ENCODE results near the gene FPR1.

Gene FPR1

DNA sequence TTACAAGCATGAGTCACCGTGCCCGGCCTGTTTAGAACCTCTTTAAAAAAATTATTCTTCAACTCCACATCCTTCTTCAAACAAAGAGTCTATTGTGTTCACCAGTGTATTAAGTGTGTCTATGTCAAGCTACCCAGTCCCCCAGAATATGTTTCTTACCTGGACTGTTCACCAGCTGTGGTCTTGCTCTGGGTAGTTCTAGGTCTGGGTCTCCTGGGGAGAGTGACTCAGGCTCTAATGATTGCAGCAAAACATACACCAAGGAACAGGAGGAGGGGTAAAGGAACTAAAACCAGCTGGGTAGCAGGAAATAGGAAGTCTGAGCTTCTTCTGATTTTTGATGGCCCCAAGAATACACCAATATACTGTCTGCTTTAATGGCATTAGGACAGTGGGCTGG is at the start of gene FPR1:
Gene FPR1, minus strand, starts transcription at position 224 of the 400 bp plus-strand sequence. CDS start 4,884 bp downstream, outside the sequence.
- DNase-seq (ENCODE audit: low spot score): no peak

- peak; percentile 15 for DNase-seq (ENCODE audit: low spot score)
Measured at GRCh38 chr19:51800473-51801244, 49.0 kb upstream of the FPR1 start.

GRCh38 chr19:51799774-51800472 is 48.2 kb upstream of the FPR1 start:
- no peak for DNase-seq (ENCODE audit: low spot score)

- DNase-seq (ENCODE audit: low spot score): peak; percentile 86
Measured at GRCh38 chr19:51799034-51799773, 47.5 kb upstream of the FPR1 start.

DNA sequence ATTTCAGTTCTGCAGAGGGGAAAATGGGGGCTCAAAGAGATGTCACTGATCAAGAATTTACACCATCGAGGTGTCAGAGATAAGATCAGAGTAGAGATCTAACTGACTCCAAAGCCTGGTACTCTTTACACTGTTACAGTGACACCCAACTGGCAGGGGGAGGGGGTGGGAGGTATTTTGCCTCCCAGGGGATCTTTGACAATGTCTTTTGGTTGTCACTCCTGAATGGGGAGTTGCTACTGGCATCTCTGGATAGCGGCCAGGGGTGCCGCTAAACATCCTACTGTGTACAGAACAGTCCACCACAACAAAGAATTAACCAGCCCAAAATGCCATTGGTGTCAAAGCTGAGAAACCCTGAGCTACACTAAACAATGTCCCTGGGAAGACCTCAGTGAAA is 46.4 kb upstream of the FPR1 start:
- no peak for DNase-seq (ENCODE audit: low spot score)

DNA sequence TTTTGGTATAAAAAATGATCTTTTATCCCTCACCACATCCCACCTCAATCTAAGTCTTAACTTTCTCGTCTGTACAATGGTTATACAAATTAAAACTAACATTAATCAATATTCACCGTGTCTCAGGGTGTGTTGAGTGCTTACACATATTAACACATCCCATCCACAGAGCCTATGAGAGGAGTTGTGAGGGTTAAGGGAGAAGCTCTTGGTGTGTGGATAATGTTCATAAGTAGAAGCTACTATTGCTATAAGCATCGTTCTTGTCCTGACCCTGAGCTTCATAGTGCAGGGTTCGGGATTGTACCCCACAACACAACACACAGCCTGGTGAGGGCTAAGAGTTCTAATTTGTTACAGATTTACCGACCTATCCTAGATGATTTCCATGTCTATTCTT is 45.8 kb upstream of the FPR1 start:
- DNase-seq (ENCODE audit: low spot score): no peak

DNA sequence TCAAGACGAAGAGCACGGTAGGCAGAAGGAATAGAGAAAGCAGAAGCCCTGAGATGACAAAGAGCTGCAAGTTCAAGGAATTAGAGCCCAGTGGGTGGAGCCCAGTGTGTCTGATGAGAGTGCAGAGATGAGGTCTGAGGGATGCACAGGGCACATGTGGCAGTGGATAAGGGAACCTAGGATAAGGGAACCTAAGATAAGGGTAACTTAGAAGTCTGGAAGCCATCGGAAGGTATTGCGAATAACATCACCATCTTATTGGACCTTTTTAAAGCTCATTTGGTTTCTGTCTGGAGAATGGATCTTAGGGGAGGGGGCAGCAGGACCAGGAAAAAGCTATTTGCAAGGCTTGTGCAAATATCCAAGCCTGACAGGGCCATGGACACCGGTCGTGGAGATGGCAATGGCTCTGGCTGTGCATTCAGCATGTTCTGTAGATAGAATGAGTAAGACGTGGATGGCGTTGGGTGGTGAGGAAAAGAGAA is 44.6 kb upstream of the FPR1 start:
- DNase-seq (ENCODE audit: low spot score): no peak

- no peak for DNase-seq (ENCODE audit: low spot score)
Measured at GRCh38 chr19:51794885-51795490, 43.3 kb upstream of the FPR1 start, which contains the start of gene FPR3. Gene FPR3, plus strand, starts transcription at chr19:51795157. Its CDS starts 28,592 bp downstream, at chr19:51823749.

GRCh38 chr19:51793994-51794393 is 42.3 kb upstream of the FPR1 start:
- DNase-seq (ENCODE audit: low spot score): no peak

- no peak for DNase-seq (ENCODE audit: low spot score)
Measured at GRCh38 chr19:51792932-51793331, 41.3 kb upstream of the FPR1 start.

GRCh38 chr19:51789061-51789795 is 37.5 kb upstream of the FPR1 start:
- DNase-seq (ENCODE audit: low spot score): no peak

DNA sequence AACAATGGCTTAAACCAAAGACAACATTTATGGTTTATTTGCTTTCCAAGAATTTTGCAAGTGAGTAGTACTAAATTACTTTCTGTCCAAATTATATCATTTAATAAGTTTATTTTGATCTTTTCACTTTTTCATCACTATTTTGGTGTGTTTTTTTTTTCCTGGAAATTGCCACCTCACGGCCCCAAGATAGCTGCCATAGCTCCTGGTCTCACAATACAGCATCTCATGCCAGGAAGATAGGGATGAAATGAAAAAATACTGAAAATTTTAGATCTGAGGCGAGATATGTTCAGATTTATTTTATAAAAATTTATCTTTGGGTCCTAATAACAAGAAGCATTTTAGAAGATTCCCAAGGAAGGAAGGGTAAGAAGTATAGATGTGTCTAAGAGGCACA is 36.4 kb upstream of the FPR1 start:
- no peak for DNase-seq (ENCODE audit: low spot score)

- no peak for DNase-seq (ENCODE audit: low spot score)
Measured at GRCh38 chr19:51786646-51787494, 35.2 kb upstream of the FPR1 start.

- DNase-seq (ENCODE audit: low spot score): peak; percentile 34
Measured at GRCh38 chr19:51784922-51785690, 33.4 kb upstream of the FPR1 start.

DNA sequence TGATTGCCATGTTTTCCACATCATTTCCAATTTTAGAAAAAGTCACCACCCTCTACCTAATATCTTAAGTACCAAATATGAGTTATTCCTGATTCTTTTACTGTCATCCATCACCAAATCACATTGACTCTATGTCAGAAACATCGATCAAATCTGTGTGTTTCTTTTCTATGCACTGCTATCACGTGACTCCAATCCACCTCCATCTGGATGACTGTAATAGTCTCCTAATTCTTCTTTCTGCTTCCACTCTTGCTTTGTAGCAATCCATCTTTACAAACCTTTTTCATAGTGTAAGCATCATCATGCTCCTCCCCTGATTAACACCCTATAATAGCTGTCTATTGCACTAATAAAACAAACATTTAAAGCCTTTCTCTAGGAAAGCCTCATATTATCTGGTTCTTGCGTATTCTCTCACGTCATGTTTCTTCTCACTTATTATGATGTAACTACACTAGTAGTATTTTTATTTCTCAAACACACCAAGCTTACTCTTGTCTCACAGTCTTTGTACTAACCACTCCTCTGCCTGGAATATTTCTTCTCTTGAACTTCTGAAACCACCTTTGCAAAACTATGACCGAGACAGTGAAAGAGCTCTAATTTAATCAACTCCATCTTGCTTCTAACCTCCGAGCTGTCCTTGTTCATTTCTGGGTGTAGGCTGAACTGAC is 32.6 kb upstream of the FPR1 start:
- DNase-seq (ENCODE audit: low spot score): no peak

DNA sequence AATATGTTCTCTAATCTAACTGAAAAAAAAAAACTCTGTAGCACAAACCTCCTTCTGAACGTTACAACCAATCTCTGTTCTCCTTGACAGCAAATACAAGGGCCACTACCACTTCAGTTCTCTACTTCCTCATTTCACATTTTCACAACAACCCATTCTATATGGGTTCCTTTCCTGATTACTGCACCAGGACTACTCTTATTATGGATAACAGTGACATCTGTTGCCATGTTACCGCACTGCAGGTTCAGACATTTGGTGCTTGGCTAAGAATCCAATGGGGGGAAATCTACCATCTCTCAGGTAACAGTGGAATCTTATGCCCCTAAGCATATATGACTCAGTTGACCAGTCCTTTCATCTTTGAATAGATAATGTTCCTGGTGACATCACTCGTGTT is 31.7 kb upstream of the FPR1 start:
- DNase-seq (ENCODE audit: low spot score): no peak

GRCh38 chr19:51781999-51782398 is 30.3 kb upstream of the FPR1 start:
- DNase-seq (ENCODE audit: low spot score): no peak

GRCh38 chr19:51780270-51780669 is 28.6 kb upstream of the FPR1 start:
- no peak for DNase-seq (ENCODE audit: low spot score)

DNA sequence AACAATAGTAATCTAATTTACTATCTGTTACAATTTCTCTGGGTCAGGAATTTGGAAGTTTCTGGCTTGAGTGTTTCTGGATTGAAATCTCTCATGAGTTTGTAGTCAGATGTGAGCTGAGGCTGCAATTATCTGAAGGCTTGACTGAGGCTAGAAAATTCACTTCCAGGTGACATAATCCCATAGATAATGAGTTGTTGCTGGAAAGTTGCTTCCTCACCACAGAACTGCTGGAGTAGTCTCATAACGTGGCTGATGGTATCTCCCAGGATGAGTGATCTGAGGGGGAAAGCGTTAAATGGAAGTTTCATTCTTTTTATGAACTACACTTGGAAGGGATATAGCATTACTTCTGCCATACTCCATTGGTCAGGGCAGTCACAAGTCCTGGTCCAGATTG is 28.0 kb upstream of the FPR1 start:
- DNase-seq (ENCODE audit: low spot score): no peak
